ENCODE results near the gene JOSD2.

Gene JOSD2

GRCh38 chr19:50551715-50552187 is 40.8 kb upstream of the JOSD2 start:
- H3K9me3 ChIP-seq (ENCODE audit: control insufficient read depth, low read length), result no peaks in the 10 kb centered on the region
- no peaks in the 10 kb centered on the region for H3K36me3 ChIP-seq (ENCODE audit: control insufficient read depth, insufficient read depth, low read length)
- peaks cover 46% of the 10 kb centered on the region for H3K27me3 ChIP-seq (ENCODE audit: control insufficient read depth, insufficient read depth, low read length)
- H3K4me3 ChIP-seq (ENCODE audit: low read length), result no peak overlapping the region
- H3K4me1 ChIP-seq (ENCODE audit: control insufficient read depth, insufficient read depth, low read length), result peaks cover 4% of the 10 kb centered on the region
- no peak overlapping the region for H3K9ac ChIP-seq (ENCODE audit: low read length)

GRCh38 chr19:50551034-50551714 is 40.2 kb upstream of the JOSD2 start:
- Histone ChIP-seq H3K36me3 (ENCODE audit: control insufficient read depth, insufficient read depth, low read length) (no peaks in the 10 kb centered on the region), H3K4me1 (ENCODE audit: control insufficient read depth, insufficient read depth, low read length) (peaks cover under 1% of the 10 kb centered on the region), H3K27me3 (ENCODE audit: control insufficient read depth, insufficient read depth, low read length) (peaks cover 40% of the 10 kb centered on the region), H3K4me3 (ENCODE audit: low read length) (no peak overlapping the region), H3K9ac (ENCODE audit: low read length) (no peak overlapping the region), H3K9me3 (ENCODE audit: control insufficient read depth, low read length) (no peaks in the 10 kb centered on the region)

GRCh38 chr19:50550594-50550966 is 39.6 kb upstream of the JOSD2 start:
- H3K9me3 ChIP-seq (ENCODE audit: control insufficient read depth, low read length), result no peaks in the 10 kb centered on the region

DNA sequence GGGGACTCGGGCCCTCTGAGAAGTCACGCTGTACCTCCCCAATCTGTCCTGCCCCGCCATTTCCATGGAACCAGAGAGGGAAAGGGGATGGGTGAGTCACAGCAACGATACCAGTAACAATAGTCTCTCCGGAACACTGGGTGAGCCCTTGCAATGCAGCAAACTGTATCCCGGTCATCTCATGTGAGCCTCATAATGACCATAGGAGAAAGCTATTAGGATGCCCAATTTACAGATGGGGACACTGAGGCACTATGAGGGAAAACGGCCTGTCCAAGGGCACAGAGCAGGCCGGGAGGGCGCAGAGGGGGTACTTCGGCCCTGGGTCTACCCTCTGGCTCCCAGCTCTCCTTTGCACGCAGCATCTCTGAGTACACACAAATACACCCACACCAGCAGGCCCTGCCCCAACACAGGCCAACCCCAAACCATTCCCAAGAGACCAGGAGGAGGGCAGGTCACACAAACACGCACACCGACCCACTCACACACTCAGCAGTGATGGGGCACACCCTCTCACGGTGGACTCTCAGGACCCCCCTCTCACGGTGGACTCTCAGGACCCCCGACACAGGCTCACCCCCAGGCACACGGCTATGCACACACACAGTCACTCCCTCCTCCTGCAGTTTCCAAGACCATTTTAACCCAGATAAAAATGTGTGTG is 39.1 kb upstream of the JOSD2 start:
- Histone ChIP-seq H3K4me3 (ENCODE audit: low read length) (no peak overlapping the region), H3K36me3 (ENCODE audit: control insufficient read depth, insufficient read depth, low read length) (no peaks in the 10 kb centered on the region), H3K4me1 (ENCODE audit: control insufficient read depth, insufficient read depth, low read length) (no peaks in the 10 kb centered on the region), H3K27me3 (ENCODE audit: control insufficient read depth, insufficient read depth, low read length) (peaks cover 29% of the 10 kb centered on the region), H3K9ac (ENCODE audit: low read length) (no peak overlapping the region), H3K9me3 (ENCODE audit: control insufficient read depth, low read length) (no peaks in the 10 kb centered on the region)

More at GRCh38 chr19:50550594-50550966, 39.6 kb upstream of the JOSD2 start:
- Histone ChIP-seq H3K4me3 (ENCODE audit: low read length) (no peak overlapping the region), H3K9ac (ENCODE audit: low read length) (no peak overlapping the region), H3K27me3 (ENCODE audit: control insufficient read depth, insufficient read depth, low read length) (peaks cover 34% of the 10 kb centered on the region), H3K4me1 (ENCODE audit: control insufficient read depth, insufficient read depth, low read length) (no peaks in the 10 kb centered on the region), H3K36me3 (ENCODE audit: control insufficient read depth, insufficient read depth, low read length) (no peaks in the 10 kb centered on the region)

DNA sequence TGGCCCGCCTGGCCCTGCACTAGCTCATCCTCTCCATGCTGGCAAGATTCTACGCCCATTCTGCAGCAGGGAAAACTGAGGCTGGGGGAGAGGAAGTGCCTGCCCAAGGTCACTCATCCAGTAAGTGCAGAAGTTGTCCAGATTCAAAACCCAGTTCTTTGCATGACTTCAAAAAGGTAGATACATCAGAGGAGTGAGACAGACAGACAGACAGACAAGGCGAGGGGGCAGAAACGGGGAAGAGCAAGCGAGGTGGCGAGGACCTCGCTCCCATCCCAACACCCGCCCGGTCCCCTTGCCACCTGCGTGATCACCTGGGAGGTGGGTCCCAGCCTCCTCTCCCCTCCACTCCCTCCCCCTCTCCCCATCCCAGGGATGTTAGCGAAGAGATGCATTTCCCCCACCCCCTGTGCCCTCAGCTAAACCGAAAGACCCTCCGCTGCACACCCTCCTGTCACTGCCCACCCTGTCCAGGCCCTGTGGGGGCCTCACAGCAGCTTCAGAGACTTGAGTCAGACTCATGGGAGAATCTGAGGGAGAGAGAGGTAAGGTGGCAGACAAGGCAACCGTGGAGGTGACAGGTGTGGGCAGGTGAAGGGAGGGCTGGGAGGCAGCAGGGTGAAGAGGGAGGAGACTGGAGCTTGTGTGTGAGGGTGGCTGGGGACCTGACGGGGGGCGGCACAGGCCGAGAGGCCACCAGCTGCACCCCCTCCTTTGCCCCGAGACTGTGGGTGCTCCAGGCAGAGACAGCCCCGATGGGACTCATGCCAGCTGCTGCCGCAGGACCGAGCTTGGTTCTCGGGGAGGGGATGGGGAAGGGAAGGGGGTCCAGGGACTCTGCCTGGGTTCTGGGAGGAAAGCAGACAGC is 38.3 kb upstream of the JOSD2 start:
- H3K27me3 ChIP-seq (ENCODE audit: control insufficient read depth, insufficient read depth, low read length), result peaks cover 21% of the 10 kb centered on the region
- H3K9ac ChIP-seq (ENCODE audit: low read length), result no peak overlapping the region
- H3K9me3 ChIP-seq (ENCODE audit: control insufficient read depth, low read length), result no peaks in the 10 kb centered on the region
- no peaks in the 10 kb centered on the region for H3K4me1 ChIP-seq (ENCODE audit: control insufficient read depth, insufficient read depth, low read length)
- no peak overlapping the region for H3K4me3 ChIP-seq (ENCODE audit: low read length)
- no peaks in the 10 kb centered on the region for H3K36me3 ChIP-seq (ENCODE audit: control insufficient read depth, insufficient read depth, low read length)

DNA sequence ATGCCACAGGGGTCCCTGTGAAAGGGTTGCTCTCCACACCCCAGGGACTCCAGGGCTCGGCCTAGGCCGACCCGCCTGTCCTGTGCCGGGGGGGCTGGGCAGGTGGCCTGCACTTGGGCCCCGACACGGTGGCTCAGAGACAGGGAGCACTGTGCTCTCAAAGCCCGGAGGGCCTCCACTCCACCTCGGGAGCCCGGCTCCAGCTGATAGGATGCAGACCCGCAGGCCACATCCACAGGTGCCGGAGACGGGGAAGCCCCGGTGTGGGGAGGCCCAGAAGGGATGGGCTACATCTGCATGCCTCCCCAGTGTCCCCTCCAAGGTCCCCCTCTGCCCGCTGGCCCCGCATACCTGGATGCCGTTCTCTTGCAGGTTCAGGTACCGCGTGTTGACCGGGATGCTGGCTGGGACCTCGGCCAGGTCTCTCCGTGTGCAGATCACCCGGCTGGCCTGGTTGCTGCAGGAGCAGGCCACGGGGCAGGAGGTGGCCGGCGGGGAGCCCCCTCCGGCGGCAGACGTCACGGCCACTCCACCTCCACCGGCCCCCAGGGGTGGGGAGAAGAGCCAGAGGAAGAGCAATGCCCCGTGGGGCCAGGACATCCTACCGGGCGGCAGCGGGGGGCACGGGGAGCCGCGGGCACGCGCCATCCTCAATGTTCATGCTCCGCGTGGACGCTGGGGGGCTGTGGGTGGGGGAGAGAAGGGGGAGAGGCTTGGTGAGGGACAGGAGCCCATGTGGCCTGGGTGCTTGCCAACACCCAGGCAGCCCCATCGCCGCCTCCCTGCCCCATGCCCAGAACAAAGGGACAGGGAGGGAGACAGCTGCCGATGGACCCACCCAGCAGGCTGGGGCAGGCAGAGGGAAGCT is 37.4 kb upstream of the JOSD2 start:
- Histone ChIP-seq H3K9ac (ENCODE audit: low read length) (no peak overlapping the region), H3K9me3 (ENCODE audit: control insufficient read depth, low read length) (no peaks in the 10 kb centered on the region), H3K4me1 (ENCODE audit: control insufficient read depth, insufficient read depth, low read length) (no peaks in the 10 kb centered on the region), H3K36me3 (ENCODE audit: control insufficient read depth, insufficient read depth, low read length) (no peaks in the 10 kb centered on the region), H3K27me3 (ENCODE audit: control insufficient read depth, insufficient read depth, low read length) (peaks cover 20% of the 10 kb centered on the region), H3K4me3 (ENCODE audit: low read length) (no peak overlapping the region)

GRCh38 chr19:50547385-50548190 is 36.6 kb upstream of the JOSD2 start:
- peaks cover 17% of the 10 kb centered on the region for H3K27me3 ChIP-seq (ENCODE audit: control insufficient read depth, insufficient read depth, low read length)
- no peaks in the 10 kb centered on the region for H3K36me3 ChIP-seq (ENCODE audit: control insufficient read depth, insufficient read depth, low read length)
- no peak overlapping the region for H3K4me3 ChIP-seq (ENCODE audit: low read length)
- no peaks in the 10 kb centered on the region for H3K9me3 ChIP-seq (ENCODE audit: control insufficient read depth, low read length)
- H3K9ac ChIP-seq (ENCODE audit: low read length), result no peak overlapping the region
- no peaks in the 10 kb centered on the region for H3K4me1 ChIP-seq (ENCODE audit: control insufficient read depth, insufficient read depth, low read length)

- no peaks in the 10 kb centered on the region for H3K4me1 ChIP-seq (ENCODE audit: control insufficient read depth, insufficient read depth, low read length)
- no peak overlapping the region for H3K4me3 ChIP-seq (ENCODE audit: low read length)
- H3K9me3 ChIP-seq (ENCODE audit: control insufficient read depth, low read length), result no peaks in the 10 kb centered on the region
- no peaks in the 10 kb centered on the region for H3K36me3 ChIP-seq (ENCODE audit: control insufficient read depth, insufficient read depth, low read length)
- no peak overlapping the region for H3K9ac ChIP-seq (ENCODE audit: low read length)
- H3K27me3 ChIP-seq (ENCODE audit: control insufficient read depth, insufficient read depth, low read length), result peaks cover 10% of the 10 kb centered on the region
Measured at GRCh38 chr19:50546527-50547221, 35.7 kb upstream of the JOSD2 start.

DNA sequence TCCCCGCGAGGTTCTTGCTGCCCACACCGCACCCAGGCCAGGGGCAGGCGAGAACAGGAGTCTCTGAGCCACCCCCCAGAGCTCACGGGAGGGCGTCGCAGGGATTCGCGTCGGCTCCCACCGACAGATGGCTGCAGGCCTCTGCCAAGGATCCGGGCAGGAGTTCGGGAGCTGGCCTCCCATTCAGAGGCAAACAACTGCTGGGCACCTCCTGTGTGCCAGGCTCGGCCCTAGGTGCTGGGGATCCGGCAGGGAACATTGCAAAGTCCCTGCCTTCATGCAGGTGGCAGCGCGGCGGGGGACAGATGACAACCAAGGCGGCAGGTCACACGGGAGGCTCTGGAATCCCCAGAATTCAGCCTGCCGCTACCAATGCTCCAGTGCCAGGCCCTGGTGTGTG is 32.0 kb upstream of the JOSD2 start:
- H3K4me3 ChIP-seq (ENCODE audit: low read length), result no peak overlapping the region
- H3K9me3 ChIP-seq (ENCODE audit: control insufficient read depth, low read length), result no peaks in the 10 kb centered on the region
- no peaks in the 10 kb centered on the region for H3K27me3 ChIP-seq (ENCODE audit: control insufficient read depth, insufficient read depth, low read length)
- H3K36me3 ChIP-seq (ENCODE audit: control insufficient read depth, insufficient read depth, low read length), result no peaks in the 10 kb centered on the region
- H3K9ac ChIP-seq (ENCODE audit: low read length), result no peak overlapping the region
- no peaks in the 10 kb centered on the region for H3K4me1 ChIP-seq (ENCODE audit: control insufficient read depth, insufficient read depth, low read length)

- H3K36me3 ChIP-seq (ENCODE audit: control insufficient read depth, insufficient read depth, low read length), result no peaks in the 10 kb centered on the region
- no peak overlapping the region for H3K9ac ChIP-seq (ENCODE audit: low read length)
Measured at GRCh38 chr19:50537769-50538230, 26.8 kb upstream of the JOSD2 start.

More at GRCh38 chr19:50537769-50538230, 26.8 kb upstream of the JOSD2 start:
- Histone ChIP-seq H3K4me1 (ENCODE audit: control insufficient read depth, insufficient read depth, low read length) (no peaks in the 10 kb centered on the region), H3K4me3 (ENCODE audit: low read length) (no peak overlapping the region), H3K9me3 (ENCODE audit: control insufficient read depth, low read length) (no peaks in the 10 kb centered on the region), H3K27me3 (ENCODE audit: control insufficient read depth, insufficient read depth, low read length) (no peaks in the 10 kb centered on the region)

Data from mucosa of stomach (tissue), 1 donor.